AG08395 (cell line): ENCODE results near the gene GALNT1.

Experiments
- DNase-seq: peaks from one replicate; pipeline ENCODE4 v3.0.0; 2012; ENCODE audit warnings: mixed read lengths, low spot score

Gene GALNT1

GRCh38 chr18:35717182-35717581, 135.6 kb downstream of the GALNT1 start:
- no peak for DNase-seq

GRCh38 chr18:35721431-35722081, 140.0 kb downstream of the GALNT1 start:
- DNase-seq = no peak

- no peak for DNase-seq
Measured at GRCh38 chr18:35728676-35729075, 147.1 kb downstream of the GALNT1 start.

GRCh38 chr18:35729991-35730668, 148.6 kb downstream of the GALNT1 start:
- no peak for DNase-seq

GRCh38 chr18:35730691-35731370, 149.3 kb downstream of the GALNT1 start:
- DNase-seq = no peak

- no peak for DNase-seq
Measured at GRCh38 chr18:35731701-35732100, 150.2 kb downstream of the GALNT1 start.

- no peak for DNase-seq
Measured at GRCh38 chr18:35732162-35732561, 150.6 kb downstream of the GALNT1 start.

GRCh38 chr18:35732636-35733035, 151.1 kb downstream of the GALNT1 start:
- peak; percentile 74 for DNase-seq

- DNase-seq = no peak
Measured at GRCh38 chr18:35733408-35733807, 151.9 kb downstream of the GALNT1 start.

- DNase-seq = no peak
Measured at GRCh38 chr18:35736696-35737095, 155.2 kb downstream of the GALNT1 start.

GRCh38 chr18:35739778-35740177, 158.2 kb downstream of the GALNT1 start:
- no peak for DNase-seq

GRCh38 chr18:35740656-35741055, 159.1 kb downstream of the GALNT1 start:
- no peak for DNase-seq

- no peak for DNase-seq
Measured at GRCh38 chr18:35743916-35744315, 162.4 kb downstream of the GALNT1 start.

- no peak for DNase-seq
Measured at GRCh38 chr18:35745814-35746213, 164.3 kb downstream of the GALNT1 start.

GRCh38 chr18:35746826-35747339, 165.3 kb downstream of the GALNT1 start:
- DNase-seq = no peak

GRCh38 chr18:35747894-35748472, 166.4 kb downstream of the GALNT1 start:
- DNase-seq = no peak

GRCh38 chr18:35749701-35750100, 168.2 kb downstream of the GALNT1 start:
- no peak for DNase-seq

GRCh38 chr18:35750929-35751328, 169.4 kb downstream of the GALNT1 start:
- DNase-seq = no peak

GRCh38 chr18:35753306-35753910, 171.9 kb downstream of the GALNT1 start:
- no peak for DNase-seq

GRCh38 chr18:35754464-35754863, 172.9 kb downstream of the GALNT1 start:
- no peak for DNase-seq

GRCh38 chr18:35755369-35755768, 173.8 kb downstream of the GALNT1 start:
- DNase-seq = no peak

GRCh38 chr18:35756506-35757117, 175.1 kb downstream of the GALNT1 start:
- peak; percentile 75 for DNase-seq
